HG02970 (cell line): ENCODE data around the gene ERGIC1.

Experiments
- ATAC-seq: cut with Tn5 transposase; IDR thresholded peaks from one replicate; pipeline ENCODE4 v1.9.1; 2021; ENCODE audit warnings: mild to moderate bottlenecking, moderate library complexity, moderate number of reproducible peaks; ENCODE audit not compliant: unreplicated experiment, low FRiP score

ERGIC1 gene

GRCh38 chr5:172939071-172939470 lies 105.0 kb downstream of the ERGIC1 start:
- no peak for ATAC-seq

DNA sequence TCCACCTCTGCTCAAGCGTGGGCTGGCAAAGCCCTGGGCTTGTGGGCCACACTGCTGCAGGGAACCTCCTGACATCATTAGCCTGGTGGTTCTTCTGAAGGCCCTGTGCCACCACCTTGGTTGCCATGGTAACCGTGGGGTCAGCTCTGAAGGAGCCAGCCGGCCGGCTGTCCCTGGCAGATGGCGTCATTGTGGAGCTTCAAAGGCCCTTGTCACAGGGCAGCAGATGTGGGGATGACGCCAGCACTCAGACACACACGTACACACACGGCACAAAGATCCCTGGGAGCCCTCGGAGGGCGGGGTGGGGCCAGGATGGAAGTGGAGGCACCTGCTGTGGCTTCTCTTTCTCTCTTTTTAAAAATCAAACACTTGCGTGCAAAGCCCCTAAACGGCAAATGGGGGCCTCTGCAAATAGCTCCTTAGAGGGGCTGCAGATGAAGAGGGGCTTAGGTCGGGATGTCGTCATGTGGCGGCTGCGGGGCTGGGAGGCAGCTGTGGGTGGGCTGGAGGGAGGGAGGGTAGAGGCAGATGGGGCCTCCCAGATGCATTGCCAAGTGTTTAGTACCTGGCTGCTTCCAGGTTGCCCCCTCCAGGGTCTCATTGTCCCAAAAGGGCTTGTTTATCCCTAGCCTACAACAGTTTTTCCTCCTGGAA lies 105.7 kb downstream of the ERGIC1 start:
- no peak for ATAC-seq

DNA sequence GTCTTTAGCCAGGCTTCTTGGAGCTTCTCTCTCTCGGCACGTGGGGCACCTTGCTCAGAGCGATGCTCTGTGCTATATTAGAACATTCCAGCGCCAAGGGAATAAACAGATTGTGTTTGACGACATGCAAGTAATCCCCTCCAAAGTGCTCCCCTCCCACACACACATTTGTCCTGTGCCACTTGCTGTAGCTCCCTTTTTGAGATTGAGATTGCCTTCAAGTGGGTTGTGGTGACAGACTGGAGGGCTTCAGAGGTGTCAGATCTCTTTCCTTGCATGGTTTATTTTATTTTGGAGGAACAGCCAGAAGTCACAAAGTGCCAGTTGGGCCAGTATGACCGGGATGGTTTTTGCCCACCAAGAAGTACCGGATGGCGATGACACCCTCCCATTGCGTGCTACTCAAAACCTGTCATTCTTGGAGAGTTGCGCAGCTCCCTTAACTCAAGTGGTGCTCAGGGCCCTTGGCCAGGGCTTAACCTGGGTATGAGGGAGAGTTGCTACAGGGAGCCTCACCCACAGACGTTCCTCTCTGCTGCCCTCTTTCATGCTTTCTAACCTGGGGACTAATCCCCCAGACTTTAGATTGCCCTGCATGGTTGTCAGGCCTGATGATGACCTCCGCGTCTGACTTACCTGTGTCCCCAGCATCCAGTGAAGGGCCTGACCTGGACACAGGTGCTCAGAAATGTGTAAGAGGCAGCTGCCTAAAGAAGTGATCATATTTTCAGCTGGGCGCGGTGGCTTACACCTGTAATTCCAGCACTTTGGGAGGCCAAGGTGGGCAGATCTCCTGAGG lies 106.4 kb downstream of the ERGIC1 start:
- ATAC-seq = no peak

DNA sequence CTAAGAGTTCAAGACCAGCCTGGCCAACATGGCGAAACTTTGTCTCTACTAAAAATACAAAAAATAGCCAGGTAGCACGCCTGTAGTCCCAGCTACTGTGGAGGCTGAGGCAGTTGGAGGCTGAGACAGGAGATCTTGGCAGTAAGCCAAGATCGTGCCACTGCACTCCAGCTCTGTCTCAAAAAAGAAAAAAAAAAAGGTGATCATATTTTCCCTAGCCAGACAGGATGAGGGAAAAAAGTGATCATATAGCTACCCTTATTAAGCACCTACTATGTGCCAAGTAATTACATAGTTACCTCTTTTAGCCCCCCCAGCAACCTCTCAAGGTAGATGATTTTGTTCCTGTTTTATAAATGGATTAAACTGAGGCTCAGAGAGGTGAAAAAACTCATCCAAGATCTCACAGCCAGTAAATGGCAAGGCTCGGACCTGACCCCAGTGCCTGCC lies 107.0 kb downstream of the ERGIC1 start:
- ATAC-seq = no peak

GRCh38 chr5:172942556-172942955 lies 108.5 kb downstream of the ERGIC1 start:
- ATAC-seq = no peak

- no peak for ATAC-seq
Measured at GRCh38 chr5:172943283-172943841, 109.3 kb downstream of the ERGIC1 start.

DNA sequence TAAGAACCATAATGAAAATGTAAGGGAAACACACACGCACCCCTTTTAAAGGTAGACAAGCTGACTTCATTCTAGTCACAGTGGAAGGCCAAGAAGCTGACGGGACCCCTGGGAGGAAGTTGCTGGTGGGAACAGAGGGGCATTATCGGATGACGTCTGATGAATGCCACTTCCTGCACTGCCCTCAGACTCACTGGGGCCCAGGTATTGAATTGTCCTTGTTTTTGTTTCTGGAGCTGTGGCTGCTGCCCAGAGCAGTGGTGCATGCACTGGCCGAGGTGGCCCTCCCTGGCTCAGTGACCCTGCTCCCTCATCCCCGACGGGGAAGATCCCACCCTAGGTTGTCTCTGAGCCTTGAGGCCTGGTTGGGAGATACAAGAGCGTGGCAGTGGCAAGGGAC lies 109.9 kb downstream of the ERGIC1 start:
- no peak for ATAC-seq

DNA sequence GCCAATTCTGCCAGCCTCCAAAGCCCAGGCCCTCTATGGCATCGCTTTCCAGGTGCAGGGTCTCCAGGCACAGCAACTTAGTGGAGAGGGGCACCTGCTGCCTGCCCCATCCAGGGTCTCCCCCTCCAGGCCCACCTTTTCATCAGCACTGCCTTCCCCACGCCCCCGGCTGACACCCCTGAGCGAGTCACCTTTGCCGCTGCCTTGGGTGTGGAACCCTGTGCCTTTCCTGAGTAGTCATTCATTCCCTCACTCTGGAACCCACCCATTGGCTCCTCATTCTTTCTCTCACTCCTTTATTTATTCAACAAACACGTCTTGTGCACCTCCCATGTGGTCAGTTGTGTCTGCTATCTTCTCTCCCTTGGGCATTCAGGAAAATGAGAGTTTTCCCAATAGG lies 110.7 kb downstream of the ERGIC1 start:
- ATAC-seq = no peak

DNA sequence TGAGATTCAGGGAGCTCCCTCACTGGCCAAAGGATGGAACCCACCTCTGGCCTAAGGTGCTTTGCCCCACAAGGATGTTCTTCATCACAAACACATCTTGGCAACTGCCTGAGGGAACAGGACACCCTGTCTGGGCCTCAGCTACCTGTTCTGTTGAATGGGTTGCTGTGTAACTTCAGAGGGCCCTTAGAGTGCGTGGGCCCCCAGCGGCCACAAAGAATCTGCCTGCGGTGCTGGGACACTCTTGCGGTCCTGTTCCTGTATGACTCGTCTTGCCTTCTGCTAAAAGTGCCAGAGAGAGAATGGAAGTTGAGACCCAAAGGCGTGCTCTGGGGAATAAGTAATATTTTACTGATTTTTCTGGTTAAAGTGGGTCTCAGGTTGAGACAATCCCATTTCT lies 111.1 kb downstream of the ERGIC1 start:
- ATAC-seq = no peak

- no peak for ATAC-seq
Measured at GRCh38 chr5:172946146-172946545, 112.1 kb downstream of the ERGIC1 start.

DNA sequence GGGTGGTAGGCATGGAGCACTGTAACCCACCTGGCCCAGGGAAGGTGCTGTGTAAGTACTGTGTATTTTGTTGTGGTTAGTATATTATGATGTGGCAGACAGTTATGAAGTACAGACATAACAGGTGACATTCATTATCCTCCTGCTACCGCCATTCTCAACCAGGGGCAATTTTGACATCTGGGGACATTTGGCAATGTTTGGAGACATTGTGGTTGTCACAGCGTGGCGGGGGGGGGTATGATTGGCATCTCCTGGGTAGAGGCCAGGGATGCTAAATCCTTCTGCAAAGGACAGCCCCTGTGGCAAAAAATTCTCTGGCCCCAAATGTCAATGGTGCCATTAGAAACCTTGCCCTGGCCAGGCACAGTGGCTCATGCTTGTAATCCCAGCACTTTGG lies 115.4 kb downstream of the ERGIC1 start:
- ATAC-seq = no peak

DNA sequence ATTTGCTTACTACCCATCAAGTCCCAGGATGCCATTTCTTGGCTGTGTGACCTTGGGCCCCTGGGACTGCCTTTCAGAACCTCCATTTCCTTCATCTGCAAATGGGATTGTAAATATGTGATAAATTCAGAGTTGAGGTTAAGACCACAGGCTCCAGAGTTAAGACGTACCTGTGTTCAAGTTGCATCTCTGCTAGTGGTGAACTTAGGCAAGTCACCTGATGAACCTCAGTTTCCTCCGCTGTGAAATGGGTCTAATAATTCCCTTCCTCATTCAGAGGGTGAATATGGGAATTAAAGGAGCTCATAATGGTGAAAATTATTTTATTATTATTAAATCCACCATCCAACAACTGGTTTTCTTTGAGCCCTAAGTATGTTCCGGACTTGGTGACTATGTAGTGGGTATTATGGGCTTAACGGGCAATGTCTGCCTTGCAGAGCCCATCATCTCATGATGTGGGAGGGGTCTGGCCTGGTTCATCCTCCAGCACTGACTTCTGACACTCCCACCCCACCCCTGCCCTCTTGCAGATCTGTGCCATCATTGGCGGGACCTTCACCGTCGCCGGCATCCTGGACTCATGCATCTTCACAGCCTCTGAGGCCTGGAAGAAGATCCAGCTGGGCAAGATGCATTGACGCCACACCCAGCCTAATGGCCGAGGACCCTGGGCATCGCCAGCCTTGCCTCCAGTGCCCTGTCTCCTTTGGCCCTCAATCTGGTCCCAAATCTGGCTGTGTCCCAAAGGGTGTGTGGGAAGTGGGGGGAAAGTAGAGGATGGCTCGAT lies 116.3 kb downstream of the ERGIC1 start:
- ATAC-seq = no peak

GRCh38 chr5:172951371-172952033 lies 117.5 kb downstream of the ERGIC1 start:
- ATAC-seq = no peak

DNA sequence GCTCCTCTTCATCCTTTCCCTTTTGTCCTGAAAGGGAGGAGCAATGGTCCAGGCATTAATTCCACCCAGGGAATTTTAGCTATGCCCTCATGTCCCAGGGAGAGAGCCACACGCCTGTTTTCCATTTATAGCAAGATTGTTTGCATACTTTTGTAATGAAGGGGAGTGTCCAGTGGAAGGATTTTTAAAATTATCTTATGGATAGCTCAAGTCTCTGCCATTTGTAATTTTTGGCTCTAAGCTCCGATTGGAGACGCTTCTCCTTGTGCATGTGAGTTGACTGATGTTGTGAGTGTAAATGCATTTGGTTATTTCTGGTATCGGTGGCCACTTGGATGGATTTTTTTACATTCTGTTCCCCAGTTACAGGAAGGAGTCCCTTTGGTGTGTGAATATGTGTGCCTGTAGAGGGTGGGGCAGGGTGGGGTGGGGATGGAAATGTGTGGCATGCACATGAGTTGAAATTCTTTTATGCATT lies 118.0 kb downstream of the ERGIC1 start:
- ATAC-seq = no peak

DNA sequence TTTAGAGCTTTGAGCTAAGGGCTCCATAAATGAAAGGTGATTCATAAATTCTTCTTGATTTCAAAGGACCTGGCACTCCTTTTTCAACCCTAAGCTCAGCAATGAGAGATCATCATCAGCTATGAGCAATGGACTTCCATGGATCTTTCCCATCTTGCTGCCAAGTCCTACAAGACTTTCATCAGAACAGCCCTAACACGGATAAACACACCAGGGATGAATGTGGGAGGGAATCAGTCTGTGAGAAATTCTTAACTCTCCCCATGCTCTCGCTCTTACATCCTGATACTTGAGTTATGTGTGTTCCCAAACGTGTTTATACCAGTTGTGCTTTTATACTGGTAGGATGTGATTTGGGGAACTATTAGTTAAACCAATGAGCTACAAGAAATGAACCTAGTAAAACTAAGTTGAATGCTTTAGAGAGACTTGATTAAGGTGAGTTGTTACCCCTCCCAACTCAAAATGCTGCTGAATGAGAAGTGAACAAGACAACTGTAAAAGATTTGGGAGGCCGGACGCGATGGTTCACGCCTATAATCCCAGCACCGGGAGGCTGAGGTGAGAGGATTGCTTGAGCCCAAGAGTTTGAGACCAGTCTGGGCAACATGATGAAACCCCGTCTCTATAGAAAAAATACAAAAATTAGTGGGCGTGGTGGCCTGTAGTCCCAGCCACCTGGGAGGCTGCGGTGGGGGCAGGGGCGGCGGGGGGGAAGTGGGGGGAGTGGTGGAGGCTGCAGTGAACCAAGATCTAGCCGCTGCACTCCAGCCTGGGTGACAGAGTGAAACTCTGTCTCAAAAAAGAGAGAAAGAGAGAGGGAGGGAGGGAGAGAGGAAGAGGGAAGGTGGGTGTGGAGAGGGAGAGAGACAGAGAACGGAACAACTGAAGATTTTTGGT lies 120.0 kb downstream of the ERGIC1 start:
- ATAC-seq = no peak

DNA sequence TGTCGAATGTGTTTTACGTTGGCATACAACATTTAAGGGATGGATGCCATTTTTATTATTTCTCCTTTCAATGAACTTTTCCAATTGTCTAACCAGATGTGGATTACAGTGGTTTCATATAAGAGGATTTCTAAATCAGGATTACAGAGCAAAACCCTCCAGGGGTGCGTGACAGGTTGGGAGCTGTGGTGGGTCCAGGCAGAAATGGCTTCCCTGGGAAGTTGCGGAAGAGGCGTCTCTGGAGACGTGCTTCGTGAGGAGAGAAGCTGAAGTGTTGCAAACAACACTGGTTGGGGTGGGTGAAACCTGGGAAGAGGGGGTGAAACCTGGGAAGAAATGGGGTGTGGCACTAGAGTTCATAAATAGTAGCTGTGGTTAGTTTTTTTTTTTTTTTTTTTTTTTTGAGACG lies 120.7 kb downstream of the ERGIC1 start:
- no peak for ATAC-seq

DNA sequence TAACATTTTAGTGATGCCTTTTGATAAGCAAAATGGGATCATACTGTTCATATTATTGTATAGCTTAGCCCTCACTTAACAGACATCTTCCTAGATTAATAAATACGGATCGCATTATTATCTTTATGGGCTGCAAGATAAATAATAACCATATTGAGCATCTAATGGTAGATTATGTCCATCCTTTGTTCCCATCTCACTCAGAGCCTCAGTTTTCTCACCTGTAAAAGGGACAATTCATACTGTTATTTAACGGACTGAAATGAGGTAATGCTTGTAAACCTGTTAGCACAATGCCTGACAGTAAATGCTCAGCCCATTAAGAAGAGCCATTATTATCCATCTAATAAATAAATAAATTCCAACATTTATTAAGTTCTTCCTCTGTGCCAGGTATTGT lies 122.2 kb downstream of the ERGIC1 start:
- no peak for ATAC-seq

- ATAC-seq = no peak
Measured at GRCh38 chr5:172956936-172957335, 122.9 kb downstream of the ERGIC1 start.

DNA sequence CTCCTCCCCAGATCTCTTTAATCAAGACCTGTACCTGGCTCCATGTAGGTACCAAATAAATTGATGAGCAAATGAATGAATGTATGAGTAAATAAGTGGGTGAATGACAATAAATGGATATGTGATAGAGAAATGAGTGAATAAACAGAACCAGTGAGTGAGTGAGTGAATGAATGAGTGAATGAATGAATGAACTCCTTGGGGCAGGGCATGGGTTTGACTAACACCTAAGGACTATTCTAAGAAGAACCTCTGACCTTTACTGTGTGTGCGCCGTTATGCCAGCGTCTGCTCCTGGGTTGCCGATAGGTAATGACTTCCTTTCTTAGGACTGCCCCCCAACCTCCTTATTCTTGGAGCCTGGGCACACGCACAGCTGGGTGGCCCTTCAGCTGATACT lies 123.4 kb downstream of the ERGIC1 start:
- ATAC-seq = no peak
